HepG2 (cell line): Measurements from ENCODE around the gene TSC22D1.

ENCODE experiments used
- ATRX ChIP-seq: sonication (generic); formaldehyde crosslinking; IDR thresholded peaks from 2 replicates; pipeline ENCODE4 v1.4.0; 2020; ENCODE audit warnings: missing genetic modification reagents, borderline replicate concordance
- CCAR2 ChIP-seq: fragments of 200-400 bp; formaldehyde crosslinking; optimal IDR thresholded peaks from 2 replicates; pipeline ENCODE3; 2018; ENCODE audit warnings: low read depth, mild to moderate bottlenecking, low read length, moderate library complexity
- CEBPB ChIP-seq: IDR thresholded peaks from 2 replicates; pipeline ENCODE4 v1.6.1; 2011; ENCODE audit warnings: low read depth, low read length, improper control_type of control experiment, borderline replicate concordance
- CTCF ChIP-seq: sonication (generic); formaldehyde crosslinking; IDR thresholded peaks from 2 replicates; pipeline ENCODE4 v1.5.0; 2020; ENCODE audit warnings: mild to moderate bottlenecking, missing genetic modification reagents, moderate library complexity
- FOXK2 ChIP-seq: fragments of 450-650 bp; IDR thresholded peaks from 2 replicates; pipeline ENCODE4 v1.6.1; 2016
- NFE2L2 ChIP-seq: fragments of 150-350 bp; IDR thresholded peaks from 2 replicates; pipeline ENCODE4 v1.6.1; 2014; ENCODE audit warnings: low read length
- POLR2A ChIP-seq, 2 experiments: IDR thresholded peaks; 2 replicates each; pipeline ENCODE4 v1.6.1; 2011; ENCODE audit warnings: low read depth in 2 of 2, low read length in 2 of 2, mild to moderate bottlenecking in 1 of 2, moderate library complexity in 1 of 2; ENCODE audit not compliant: insufficient read depth in 1 of 2
- SETDB1 ChIP-seq: sonication (generic); formaldehyde crosslinking; IDR thresholded peaks from 2 replicates; pipeline ENCODE4 v1.5.1; 2020; ENCODE audit warnings: missing genetic modification reagents, mild to moderate bottlenecking, borderline replicate concordance

DNA sequence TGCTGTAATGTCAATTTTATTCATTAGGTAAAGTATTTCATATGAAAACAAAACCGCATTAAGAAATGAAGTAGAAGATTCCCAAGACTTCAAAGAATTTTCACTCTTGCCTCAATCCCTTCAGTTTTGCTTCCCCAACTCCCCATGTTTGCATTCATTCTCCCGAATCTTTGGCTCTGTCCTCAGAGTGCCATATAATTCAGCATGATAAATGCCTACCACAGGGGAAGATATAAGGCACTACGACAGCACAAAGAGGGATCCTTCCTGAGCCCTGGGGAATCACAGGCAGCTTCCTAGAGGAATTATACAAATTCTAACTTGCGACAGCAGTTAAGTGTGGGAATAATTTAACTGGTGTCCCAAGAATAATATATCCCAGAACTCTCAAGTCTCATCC lies 68.5 kb downstream of the TSC22D1 start:
- TF ChIP-seq NFE2L2: no peak
- no peak for TF ChIP-seq FOXK2
- no peak for TF ChIP-seq CCAR2
- no peak for TF ChIP-seq CEBPB
- TF ChIP-seq CTCF (CRISPR knock-in tag): no peak
- TF ChIP-seq SETDB1 (CRISPR knock-in tag): no peak
- no peak for TF ChIP-seq POLR2A (IDR thresholded peaks at IDR 0.05; ENCODE audit: insufficient read depth in 1 of 2, low read depth in 2 of 2, low read length in 2 of 2)
- TF ChIP-seq ATRX (CRISPR knock-in tag): no peak
